GM19324 (cell line): ENCODE results near the gene OSBPL1A.

Experiments
- ATAC-seq: cut with Tn5 transposase; IDR thresholded peaks from one replicate; pipeline ENCODE4 v1.9.1; 2021; ENCODE audit warnings: mild to moderate bottlenecking, moderate library complexity; ENCODE audit not compliant: unreplicated experiment, low FRiP score

OSBPL1A gene

GRCh38 chr18:24397694-24398368 is at the start of gene OSBPL1A:
TSS of gene OSBPL1A (minus strand) at chr18:24397824. CDS start at chr18:24377533, 20,291 bp downstream.
- no peak for ATAC-seq

- ATAC-seq, result no peak
Observed at GRCh38 chr18:24446953-24447538, 49.4 kb upstream of the OSBPL1A start.

- ATAC-seq, result no peak
Observed at GRCh38 chr18:24446453-24446852, 48.8 kb upstream of the OSBPL1A start.

GRCh38 chr18:24443870-24444269 is 46.2 kb upstream of the OSBPL1A start:
- ATAC-seq, result peak; percentile 78

- ATAC-seq, result no peak
Observed at GRCh38 chr18:24436939-24437338, 39.3 kb upstream of the OSBPL1A start.

- no peak for ATAC-seq
Observed at GRCh38 chr18:24432618-24433017, 35.0 kb upstream of the OSBPL1A start.

GRCh38 chr18:24429188-24429587 is 31.6 kb upstream of the OSBPL1A start:
- no peak for ATAC-seq

- ATAC-seq, result no peak
Observed at GRCh38 chr18:24428709-24429108, 31.1 kb upstream of the OSBPL1A start.

- ATAC-seq, result no peak
Observed at GRCh38 chr18:24427484-24427883, 29.9 kb upstream of the OSBPL1A start.

GRCh38 chr18:24426398-24427294 is 29.0 kb upstream of the OSBPL1A start, which contains the start of gene IMPACT:
TSS of gene IMPACT (plus strand) at chr18:24426670. CDS start at chr18:24426757, 87 bp downstream.
- ATAC-seq, result peak; percentile 83

- ATAC-seq, result no peak
Observed at GRCh38 chr18:24426073-24426397, 28.4 kb upstream of the OSBPL1A start.

- ATAC-seq, result no peak
Observed at GRCh38 chr18:24421831-24422230, 24.2 kb upstream of the OSBPL1A start.

GRCh38 chr18:24420551-24420950 is 22.9 kb upstream of the OSBPL1A start:
- no peak for ATAC-seq

- no peak for ATAC-seq
Observed at GRCh38 chr18:24417480-24417879, 19.9 kb upstream of the OSBPL1A start.

GRCh38 chr18:24414349-24415003 is 16.9 kb upstream of the OSBPL1A start:
- ATAC-seq, result no peak

- no peak for ATAC-seq
Observed at GRCh38 chr18:24413148-24413547, 15.5 kb upstream of the OSBPL1A start.

GRCh38 chr18:24408496-24408895 is 10.9 kb upstream of the OSBPL1A start:
- ATAC-seq, result no peak

- ATAC-seq, result no peak
Observed at GRCh38 chr18:24404591-24404990, 7.0 kb upstream of the OSBPL1A start.

- ATAC-seq, result no peak
Observed at GRCh38 chr18:24403076-24403475, 5.5 kb upstream of the OSBPL1A start.

GRCh38 chr18:24402209-24402785 is 4.7 kb upstream of the OSBPL1A start:
- no peak for ATAC-seq
